Mucosa of descending colon (tissue), 3 donors: ENCODE measurements around the gene OR13J1. TPM values are rescaled to one million over a fixed set of nuclear protein-coding genes. Genes with fewer than 3 reads are reported as not detected.

ENCODE experiments used
- ATAC-seq: fragments of 200-7000 bp; cut with Tn5 transposase; one replicate; pipeline ENCODE4 v1.9.1; 2020; ENCODE audit warnings: mild to moderate bottlenecking, moderate library complexity
- DNase-seq, 3 donors: peaks; one replicate each; pipeline ENCODE4 v3.0.0-alpha.2; 2020
- H3K36me3 ChIP-seq: fragments of 200-600 bp; one replicate; pipeline ENCODE4 v1.8.0; 2021; ENCODE audit warnings: low read depth, mild to moderate bottlenecking
- H3K4me1 ChIP-seq: fragments of 200-600 bp; one replicate; pipeline ENCODE4 v1.8.0; 2021; ENCODE audit warnings: low read depth, mild to moderate bottlenecking
- H3K4me3 ChIP-seq: fragments of 200-600 bp; one replicate; pipeline ENCODE4 v1.8.0; 2021; ENCODE audit warnings: mild to moderate bottlenecking
- H3K9me3 ChIP-seq: fragments of 200-600 bp; one replicate; pipeline ENCODE4 v1.8.0; 2021; ENCODE audit warnings: mild to moderate bottlenecking
- intact Hi-C, 2 donors: fragments of 100-400 bp; cut with DNase I in 1 of 2; cut with micrococcal nuclease in 1 of 2; formaldehyde crosslinking; loops; one replicate each; pipeline versions ENCODE4 v1.11.0 to v1.11.1; 2022; cut with DNase I, micrococcal nuclease
- total RNA-seq, 3 donors: library from RNA; stranded (reverse); fragmentation: NEBNext Ultra II Directional in 2 of 3; extraction: Animal tissue kit (Norgen Biotek cat#: 25700) in 2 of 3; gene quantifications; one replicate each; pipeline versions ENCODE4 v1.2.1 to v1.2.4, GENCODE V29; 2021 to 2023
- TF ChIP-seq, protein P1 (sequence below): fragments of 200-600 bp; IDR thresholded peaks from one replicate; pipeline ENCODE4 v1.8.0; 2022; ENCODE audit warnings: antibody characterized with exemption, mild to moderate bottlenecking
- donor health status: DM: no; HTN: no; CAD: no; lungs with moderate emphysema.
- donor health status: DM: no; HTN: no; CAD: no.
- donor health status: DM: no; HTN: yes; CAD: no.

OR13J1 gene
- total RNA-seq, 3 donors from 2014 or later = not detected

DNA sequence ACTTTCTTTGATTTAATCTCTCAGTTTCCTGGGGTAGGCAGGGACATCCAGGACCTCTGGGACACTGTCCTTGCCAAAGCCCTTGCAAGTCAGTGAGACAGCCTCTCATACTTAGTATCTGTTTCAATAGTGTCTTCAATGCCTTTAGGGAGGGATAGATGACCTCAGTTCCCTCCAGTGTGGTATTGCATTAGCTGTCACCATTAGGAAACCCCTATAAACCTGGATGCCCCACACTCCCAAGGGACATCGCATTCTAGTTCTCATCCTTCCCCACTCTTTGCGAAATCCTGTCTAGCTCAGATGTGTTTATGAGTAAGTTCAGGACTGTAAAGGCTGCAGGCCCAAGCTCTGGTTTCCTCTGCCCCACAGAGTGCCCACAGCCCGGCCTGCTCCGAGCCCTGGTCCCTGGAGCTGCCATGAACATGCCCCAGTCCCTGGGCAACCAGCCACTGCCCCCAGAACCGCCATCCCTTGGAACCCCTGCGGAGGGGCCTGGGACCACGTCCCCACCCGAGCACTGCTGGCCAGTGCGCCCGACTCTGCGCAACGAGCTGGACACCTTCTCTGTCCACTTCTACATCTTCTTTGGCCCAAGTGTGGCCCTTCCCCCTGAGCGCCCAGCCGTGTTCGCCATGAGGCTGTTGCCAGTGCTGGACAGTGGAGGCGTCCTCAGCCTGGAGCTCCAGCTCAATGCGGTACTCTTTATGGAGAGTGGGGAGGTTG, 28.0 kb downstream of the OR13J1 start:
- ATAC-seq (no peak), DNase-seq (no peak)
- H3K4me3 ChIP-seq = no peak overlapping the region
- H3K36me3 ChIP-seq = no peaks in the 10 kb centered on the region
- TF ChIP-seq, protein P1, sequence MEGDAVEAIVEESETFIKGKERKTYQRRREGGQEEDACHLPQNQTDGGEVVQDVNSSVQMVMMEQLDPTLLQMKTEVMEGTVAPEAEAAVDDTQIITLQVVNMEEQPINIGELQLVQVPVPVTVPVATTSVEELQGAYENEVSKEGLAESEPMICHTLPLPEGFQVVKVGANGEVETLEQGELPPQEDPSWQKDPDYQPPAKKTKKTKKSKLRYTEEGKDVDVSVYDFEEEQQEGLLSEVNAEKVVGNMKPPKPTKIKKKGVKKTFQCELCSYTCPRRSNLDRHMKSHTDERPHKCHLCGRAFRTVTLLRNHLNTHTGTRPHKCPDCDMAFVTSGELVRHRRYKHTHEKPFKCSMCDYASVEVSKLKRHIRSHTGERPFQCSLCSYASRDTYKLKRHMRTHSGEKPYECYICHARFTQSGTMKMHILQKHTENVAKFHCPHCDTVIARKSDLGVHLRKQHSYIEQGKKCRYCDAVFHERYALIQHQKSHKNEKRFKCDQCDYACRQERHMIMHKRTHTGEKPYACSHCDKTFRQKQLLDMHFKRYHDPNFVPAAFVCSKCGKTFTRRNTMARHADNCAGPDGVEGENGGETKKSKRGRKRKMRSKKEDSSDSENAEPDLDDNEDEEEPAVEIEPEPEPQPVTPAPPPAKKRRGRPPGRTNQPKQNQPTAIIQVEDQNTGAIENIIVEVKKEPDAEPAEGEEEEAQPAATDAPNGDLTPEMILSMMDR = no peak
- intact Hi-C loops = no loop called here
- H3K4me1 ChIP-seq = peaks cover 13% of the 10 kb centered on the region
- H3K9me3 ChIP-seq = no peaks in the 10 kb centered on the region

- no peak for DNase-seq
- intact Hi-C loops = no loop called here
Observed at GRCh38 chr9:35841645-35841900, 28.6 kb downstream of the OR13J1 start.

GRCh38 chr9:35840881-35841644, 29.1 kb downstream of the OR13J1 start:
- Histone ChIP-seq H3K4me3 (no peak overlapping the region), H3K4me1 (peaks cover 17% of the 10 kb centered on the region), H3K9me3 (no peaks in the 10 kb centered on the region), H3K36me3 (no peaks in the 10 kb centered on the region)
- no peak for ATAC-seq
- intact Hi-C loops = no loop called here
- no peak for DNase-seq
- TF ChIP-seq, protein P1 = no peak

More at GRCh38 chr9:35841645-35841900, 28.6 kb downstream of the OR13J1 start:
- TF ChIP-seq, protein P1 = no peak
- no peak for ATAC-seq
- no peaks in the 10 kb centered on the region for H3K36me3 ChIP-seq
- no peak overlapping the region for H3K4me3 ChIP-seq
- H3K9me3 ChIP-seq = no peaks in the 10 kb centered on the region
- peaks cover 13% of the 10 kb centered on the region for H3K4me1 ChIP-seq

- DNase-seq = no peak
Observed at GRCh38 chr9:35839926-35840325, 30.3 kb downstream of the OR13J1 start.

DNA sequence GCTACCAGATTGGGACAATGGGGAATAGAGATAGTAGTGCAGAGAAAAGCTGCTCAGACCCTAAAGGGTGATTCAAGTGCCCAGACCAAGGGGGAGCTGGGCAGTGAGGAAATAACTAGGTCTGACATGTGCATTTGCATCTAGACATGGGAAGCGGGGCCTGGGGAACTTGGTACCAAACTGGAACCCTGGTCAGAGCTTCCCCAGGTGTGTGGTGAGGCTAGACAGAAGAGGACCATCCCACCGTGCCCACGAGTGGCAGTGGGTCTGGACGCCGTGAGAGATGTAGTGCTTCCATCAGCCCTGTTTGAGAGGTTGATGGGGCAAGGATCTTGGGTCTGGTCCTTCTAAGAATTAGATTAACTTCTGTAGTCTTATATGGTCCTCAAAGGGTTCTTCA, 33.6 kb downstream of the OR13J1 start:
- peaks cover 33% of the 10 kb centered on the region for H3K4me1 ChIP-seq
- no peaks in the 10 kb centered on the region for H3K9me3 ChIP-seq
- H3K4me3 ChIP-seq = no peak overlapping the region
- H3K36me3 ChIP-seq = no peaks in the 10 kb centered on the region
- DNase-seq (no peak), ATAC-seq (no peak)
- intact Hi-C loops = loop anchor here in 1 of 2 donors (10.0 kb wide), 1 partner anchor 48 kb away; no protein-coding TSS in a partner anchor
- TF ChIP-seq, protein P1 = no peak

More at GRCh38 chr9:35839926-35840325, 30.3 kb downstream of the OR13J1 start:
- no peaks in the 10 kb centered on the region for H3K36me3 ChIP-seq
- H3K4me1 ChIP-seq = peaks cover 22% of the 10 kb centered on the region
- TF ChIP-seq, protein P1 = no peak
- H3K9me3 ChIP-seq = no peaks in the 10 kb centered on the region
- no peak overlapping the region for H3K4me3 ChIP-seq
- intact Hi-C loops = loop anchor here in 1 of 2 donors (10.0 kb wide), 1 partner anchor 45 kb away; no protein-coding TSS in a partner anchor
- ATAC-seq = no peak
